GM12874 (cell line): Measurements from ENCODE around the gene ANKRD12.

Experiments
- CTCF ChIP-seq: IDR thresholded peaks from 2 replicates; pipeline ENCODE4 v1.5.1; 2011; ENCODE audit warnings: low read depth, mild to moderate bottlenecking, control low read depth, low read length, moderate library complexity; ENCODE audit not compliant: insufficient read depth

Gene ANKRD12

DNA sequence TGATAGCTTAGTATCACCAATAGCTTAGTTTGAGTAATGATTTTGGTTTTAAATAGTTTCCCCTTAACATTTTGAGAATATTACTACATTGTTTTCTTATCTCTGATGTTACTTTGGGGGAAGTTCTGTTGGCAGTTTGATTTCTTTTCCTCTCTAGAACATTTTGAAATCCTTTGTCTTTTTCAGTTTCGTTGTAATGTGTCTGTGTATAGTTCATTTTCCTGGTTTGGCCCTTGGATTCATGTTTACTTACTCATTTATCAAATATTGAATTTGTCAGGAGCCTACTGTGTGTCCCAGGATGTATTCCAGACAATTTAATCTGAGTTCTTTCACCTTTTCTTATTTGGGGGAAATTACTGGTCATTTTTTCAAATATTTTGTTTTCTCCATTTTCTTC is 16.7 kb downstream of the ANKRD12 start:
- TF ChIP-seq CTCF: no peak

GRCh38 chr18:9156604-9157249 is 20.1 kb downstream of the ANKRD12 start:
- TF ChIP-seq CTCF: no peak

DNA sequence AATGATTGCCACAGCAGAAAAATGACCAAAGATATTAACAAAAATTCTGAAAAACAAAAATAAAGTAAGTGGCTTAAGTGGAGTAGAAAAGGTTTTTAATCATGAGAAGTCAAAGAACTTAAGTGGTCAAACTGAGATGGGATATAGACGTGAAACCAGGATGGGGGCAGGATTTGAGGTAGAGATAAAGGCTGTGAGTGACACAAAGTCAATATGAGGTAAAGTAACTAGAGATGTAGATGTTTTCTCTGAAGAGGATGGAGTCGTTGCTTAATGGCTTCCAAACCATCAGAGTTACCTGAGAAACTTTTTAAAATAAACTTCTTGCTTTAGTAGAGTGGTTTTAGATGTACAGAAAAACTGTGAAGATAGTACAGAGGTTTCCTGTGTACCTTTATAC is 21.2 kb downstream of the ANKRD12 start:
- TF ChIP-seq CTCF: no peak

GRCh38 chr18:9160014-9160413 is 23.4 kb downstream of the ANKRD12 start:
- TF ChIP-seq CTCF: no peak

- TF ChIP-seq CTCF: no peak
Observed at GRCh38 chr18:9172506-9173127, 36.0 kb downstream of the ANKRD12 start.

DNA sequence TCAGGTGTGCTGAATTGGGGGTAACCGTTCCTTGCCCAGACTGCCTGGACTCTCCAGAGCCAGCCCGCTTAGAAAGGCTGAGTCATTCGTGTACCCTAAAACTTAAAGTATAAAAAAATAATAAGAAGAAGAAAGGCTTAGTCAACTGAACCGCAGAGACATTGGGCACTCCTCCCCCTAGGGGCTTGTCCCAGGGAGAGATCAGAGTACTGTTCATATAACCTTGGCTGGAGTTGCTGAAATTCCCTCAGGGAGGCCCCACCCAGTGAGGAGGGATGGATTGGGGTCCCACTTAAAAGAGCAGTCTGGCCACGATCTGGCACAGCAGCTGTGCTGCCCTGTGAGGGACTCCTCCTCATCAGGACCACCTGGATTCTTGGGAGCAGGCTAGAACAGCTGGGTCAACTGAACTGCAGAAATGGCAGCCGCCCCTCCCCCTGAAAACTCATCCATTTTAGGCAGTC is 37.2 kb downstream of the ANKRD12 start:
- TF ChIP-seq CTCF: no peak

- no peak for TF ChIP-seq CTCF
Observed at GRCh38 chr18:9174302-9174701, 37.7 kb downstream of the ANKRD12 start.
